ENCODE measurements around the gene FEN1.

FEN1 gene

DNA sequence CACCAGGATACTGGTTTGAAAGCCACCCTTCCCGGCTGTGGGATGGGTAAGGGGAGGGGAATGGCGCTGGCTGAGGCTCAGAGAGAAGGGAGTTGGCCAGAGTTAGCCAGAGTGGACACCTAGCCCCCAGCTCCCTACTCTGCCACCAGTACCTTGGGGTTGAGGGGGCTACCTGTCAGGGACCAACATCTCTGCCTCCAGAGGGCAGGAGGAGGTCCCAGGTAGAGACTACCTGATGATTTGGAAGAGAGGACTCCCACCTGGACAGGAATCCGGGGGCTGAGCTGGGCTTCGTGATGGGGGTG, 36.6 kb upstream of the FEN1 start:
- no peaks in the 10 kb centered on the region for H3K36me3 ChIP-seq
- peaks cover 4% of the 10 kb centered on the region for H3K27me3 ChIP-seq (ENCODE audit: insufficient read depth, low read depth, severe bottlenecking)
- H3K27ac ChIP-seq, result no peak overlapping the region
- no peak for DNase-seq
- TF ChIP-seq, protein P1, sequence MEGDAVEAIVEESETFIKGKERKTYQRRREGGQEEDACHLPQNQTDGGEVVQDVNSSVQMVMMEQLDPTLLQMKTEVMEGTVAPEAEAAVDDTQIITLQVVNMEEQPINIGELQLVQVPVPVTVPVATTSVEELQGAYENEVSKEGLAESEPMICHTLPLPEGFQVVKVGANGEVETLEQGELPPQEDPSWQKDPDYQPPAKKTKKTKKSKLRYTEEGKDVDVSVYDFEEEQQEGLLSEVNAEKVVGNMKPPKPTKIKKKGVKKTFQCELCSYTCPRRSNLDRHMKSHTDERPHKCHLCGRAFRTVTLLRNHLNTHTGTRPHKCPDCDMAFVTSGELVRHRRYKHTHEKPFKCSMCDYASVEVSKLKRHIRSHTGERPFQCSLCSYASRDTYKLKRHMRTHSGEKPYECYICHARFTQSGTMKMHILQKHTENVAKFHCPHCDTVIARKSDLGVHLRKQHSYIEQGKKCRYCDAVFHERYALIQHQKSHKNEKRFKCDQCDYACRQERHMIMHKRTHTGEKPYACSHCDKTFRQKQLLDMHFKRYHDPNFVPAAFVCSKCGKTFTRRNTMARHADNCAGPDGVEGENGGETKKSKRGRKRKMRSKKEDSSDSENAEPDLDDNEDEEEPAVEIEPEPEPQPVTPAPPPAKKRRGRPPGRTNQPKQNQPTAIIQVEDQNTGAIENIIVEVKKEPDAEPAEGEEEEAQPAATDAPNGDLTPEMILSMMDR (IDR thresholded peaks at IDR 0.05; ENCODE audit: low read depth, low read length), result no peak
- no peaks in the 10 kb centered on the region for H3K9me3 ChIP-seq (ENCODE audit: severe bottlenecking)
- no peak overlapping the region for H3K4me3 ChIP-seq (ENCODE audit: low read depth, low read length)

DNA sequence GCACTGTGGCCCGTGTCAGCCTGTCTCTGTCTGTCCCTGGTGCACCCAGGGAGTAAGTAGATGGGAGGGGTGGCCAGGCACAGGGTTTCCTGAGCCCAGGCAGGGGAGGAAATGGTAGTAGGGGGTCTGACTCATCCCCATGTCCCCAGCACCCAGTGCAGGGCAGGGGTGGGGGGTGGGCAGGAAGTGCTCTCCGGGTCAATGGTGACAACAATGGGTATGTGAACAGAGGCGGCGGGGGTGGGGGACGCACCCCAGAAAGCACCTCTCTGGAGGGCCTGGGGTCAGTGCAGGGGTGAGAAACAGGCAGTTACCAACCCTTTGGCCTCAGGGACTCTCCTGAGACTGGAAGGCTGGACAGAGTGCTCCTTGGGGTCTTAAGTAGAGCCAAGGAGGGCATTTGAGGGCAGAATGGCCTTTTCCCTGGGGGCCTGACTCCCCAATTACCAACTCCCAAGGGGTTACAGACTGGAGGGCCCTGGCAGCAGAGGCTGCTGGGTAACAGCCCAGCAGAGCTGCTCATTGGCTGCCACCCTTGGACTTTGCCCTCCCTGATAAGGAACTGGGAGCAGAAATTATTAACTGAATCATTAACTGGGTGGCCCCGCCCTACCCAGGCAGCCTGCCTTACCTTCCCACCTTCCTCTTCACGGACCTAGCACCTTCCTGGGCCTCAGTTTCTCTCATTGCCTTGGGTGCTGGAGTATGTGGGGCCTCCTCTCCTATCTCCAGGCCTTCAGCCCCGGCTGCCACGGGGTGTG, 36.1 kb upstream of the FEN1 start:
- H3K27ac ChIP-seq, result no peak overlapping the region
- no peaks in the 10 kb centered on the region for H3K36me3 ChIP-seq
- peaks cover 4% of the 10 kb centered on the region for H3K27me3 ChIP-seq (ENCODE audit: insufficient read depth, low read depth, severe bottlenecking)
- no peak overlapping the region for H3K4me3 ChIP-seq (ENCODE audit: low read depth, low read length)
- TF ChIP-seq, protein P1 (IDR thresholded peaks at IDR 0.05; ENCODE audit: low read depth, low read length), result no peak
- H3K9me3 ChIP-seq (ENCODE audit: severe bottlenecking), result no peaks in the 10 kb centered on the region
- DNase-seq, result no peak

DNA sequence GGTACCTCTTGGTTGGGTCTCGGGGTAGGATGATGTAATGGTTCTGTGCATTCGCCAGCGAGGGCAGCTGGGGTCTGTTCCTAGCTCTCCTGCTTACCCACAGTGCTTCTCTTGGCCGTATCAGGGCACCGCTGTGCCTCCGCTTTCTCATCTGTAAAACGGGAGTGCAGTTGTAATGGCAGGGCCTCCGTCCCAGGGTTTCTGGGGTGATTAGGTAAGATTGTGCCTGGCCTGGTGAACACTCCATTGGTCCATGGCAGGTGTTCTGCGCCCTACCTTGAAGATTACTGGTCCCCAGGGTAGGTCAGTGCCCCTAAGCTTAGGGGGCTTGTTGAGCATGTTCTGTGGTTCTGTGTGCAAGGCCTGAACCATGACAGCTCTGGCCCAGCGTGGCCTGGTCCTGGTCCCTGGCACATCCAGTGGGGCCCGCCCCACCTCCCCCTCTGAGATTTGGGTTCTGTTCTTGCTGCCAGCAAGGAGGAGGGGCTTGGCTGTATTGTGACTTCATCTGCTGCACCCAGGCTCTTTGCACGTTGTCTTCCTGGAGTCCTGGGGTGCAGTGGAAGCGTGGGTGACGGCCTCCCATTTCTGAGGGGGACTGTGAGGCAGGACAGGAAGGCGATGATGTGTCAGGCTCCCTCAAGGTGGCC, 35.4 kb upstream of the FEN1 start:
- no peak for DNase-seq
- Histone ChIP-seq H3K4me3 (ENCODE audit: low read depth, low read length) (no peak overlapping the region), H3K36me3 (no peaks in the 10 kb centered on the region), H3K27ac (no peak overlapping the region), H3K27me3 (ENCODE audit: insufficient read depth, low read depth, severe bottlenecking) (peaks cover 4% of the 10 kb centered on the region), H3K9me3 (ENCODE audit: severe bottlenecking) (no peaks in the 10 kb centered on the region)
- TF ChIP-seq, protein P1 (IDR thresholded peaks at IDR 0.05; ENCODE audit: low read depth, low read length), result no peak

DNA sequence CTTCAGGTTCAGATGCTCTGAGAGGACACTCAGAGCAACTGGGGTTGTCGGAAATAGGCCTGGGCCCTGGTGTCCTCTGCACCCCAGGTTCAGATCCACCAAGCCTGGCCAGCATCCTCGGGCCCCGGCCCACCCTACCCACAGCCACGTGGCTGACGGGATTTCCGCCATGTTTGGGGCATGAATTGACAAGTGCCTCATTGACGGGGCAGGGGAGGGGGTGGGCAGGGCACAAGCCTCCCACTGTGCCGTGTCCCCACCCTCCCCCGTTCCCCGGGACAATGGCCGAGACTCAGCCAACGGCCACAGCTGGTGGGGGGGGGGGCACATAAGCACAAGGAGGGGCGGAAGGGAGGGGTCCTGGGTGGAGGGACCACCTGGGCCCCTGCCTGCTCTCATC, 31.8 kb upstream of the FEN1 start:
- H3K4me3 ChIP-seq (ENCODE audit: low read depth, low read length), result no peak overlapping the region
- H3K36me3 ChIP-seq, result no peaks in the 10 kb centered on the region
- TF ChIP-seq, protein P1 (IDR thresholded peaks at IDR 0.05; ENCODE audit: low read depth, low read length), result no peak
- no peak overlapping the region for H3K27ac ChIP-seq
- DNase-seq, result no peak
- no peaks in the 10 kb centered on the region for H3K27me3 ChIP-seq (ENCODE audit: insufficient read depth, low read depth, severe bottlenecking)
- H3K9me3 ChIP-seq (ENCODE audit: severe bottlenecking), result no peaks in the 10 kb centered on the region

DNA sequence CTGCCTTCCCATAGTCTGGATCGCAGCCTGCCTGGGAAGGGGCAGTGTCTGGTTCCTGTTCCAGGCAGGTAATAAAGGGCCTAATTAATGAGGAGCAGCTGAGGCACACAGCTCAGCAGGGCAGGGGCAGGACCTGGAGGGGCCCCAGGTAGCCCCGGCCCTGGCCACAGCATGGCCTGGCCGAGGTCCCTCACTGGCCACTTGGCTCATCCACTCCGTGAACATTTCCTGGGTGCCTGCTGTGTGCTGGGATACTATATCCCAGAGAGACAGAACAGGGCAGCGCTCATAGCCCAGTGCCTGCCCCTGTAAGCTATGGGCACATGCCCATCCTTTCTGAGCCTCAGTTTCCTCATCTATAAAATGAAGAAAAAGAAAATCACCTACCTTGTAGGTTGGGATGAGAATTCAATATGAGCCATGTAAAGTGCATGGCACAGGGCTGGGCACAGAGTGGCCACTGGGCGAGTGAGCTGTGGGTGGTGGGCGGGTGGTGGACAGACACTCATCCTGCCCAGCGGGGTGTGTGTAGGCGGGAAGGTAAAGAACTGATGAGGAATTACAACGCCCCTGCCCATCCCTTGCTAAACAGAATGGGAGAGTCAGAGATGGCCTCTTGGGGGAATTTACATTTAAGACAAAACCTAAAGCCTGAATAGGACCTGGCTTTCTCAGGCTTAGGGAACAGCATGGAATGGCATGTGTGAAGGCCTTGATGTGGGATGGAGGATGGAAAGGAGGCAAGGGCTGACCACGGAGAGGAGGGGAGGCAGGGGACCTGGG, 31.1 kb upstream of the FEN1 start:
- Histone ChIP-seq H3K36me3 (no peaks in the 10 kb centered on the region), H3K27me3 (ENCODE audit: insufficient read depth, low read depth, severe bottlenecking) (no peaks in the 10 kb centered on the region), H3K4me3 (ENCODE audit: low read depth, low read length) (no peak overlapping the region), H3K9me3 (ENCODE audit: severe bottlenecking) (no peaks in the 10 kb centered on the region), H3K27ac (no peak overlapping the region; the same call in 1 of the 2 replicates)
- DNase-seq, result no peak
- TF ChIP-seq, protein P1 (IDR thresholded peaks at IDR 0.05; ENCODE audit: low read depth, low read length), result no peak

Data from WERI-Rb-1 (cell line).